Measurements from ENCODE around the gene CYP2S1. TPM values are rescaled to one million over a fixed set of nuclear protein-coding genes. Genes with fewer than 3 reads are reported as not detected.
A peak's percentile ranks its signal among the peaks of the same experiment; 100 is the strongest.

Gene CYP2S1
- total and polyA plus RNA-seq, 2 experiments from 2014 or later, result not detected

- Histone ChIP-seq H3K9ac (peak overlapping the region; percentile 36), H3F3A (ENCODE audit: insufficient read depth) (peaks cover 24% of the 10 kb centered on the region; the same call in 1 of the 2 replicates), H3K4me2 (ENCODE audit: unreplicated experiment) (peak overlapping the region; percentile 69), H3K36me3 (ENCODE audit: low read depth) (no peaks in the 10 kb centered on the region), H3K79me2 (ENCODE audit: insufficient read depth) (no peaks in the 10 kb centered on the region), H3K9me3 (ENCODE audit: low read depth) (no peaks in the 10 kb centered on the region), H3K27ac (0 out of 2 replicates have a peak overlapping the region, but pooled peaks have one; percentile 1), H4K20me1 (ENCODE audit: insufficient read depth) (no peaks in the 10 kb centered on the region), H2AFZ (peak overlapping the region; percentile 86), H3K27me3 (replicated peaks; ENCODE audit: insufficient read depth) (no peaks in the 10 kb centered on the region), H3K4me1 (ENCODE audit: insufficient read depth) (peaks cover 18% of the 10 kb centered on the region), H3K9me2 (ENCODE audit: insufficient read depth) (no peaks in the 10 kb centered on the region), H3K4me3 (no peak overlapping the region)
- in situ Hi-C loops (cut with MboI), result no loop called here
- WGBS, 2 experiments (ENCODE audit: low coverage in 1 of 2, low lambda C conversion rate in 2 of 2, missing lambda C conversion rate in 2 of 2), result 12 to 14% methylated on average over 25 to 26 of the region's 26 CpGs
- peak; percentile 60 for DNase-seq
- no peak for TF ChIP-seq EZH2 (IDR thresholded peaks at IDR 0.05; ENCODE audit: insufficient read depth, poor library complexity, severe bottlenecking)
- no peak for TF ChIP-seq EZH2phosphoT487 (IDR thresholded peaks at IDR 0.05; ENCODE audit: insufficient read depth, low read depth)
Observed at GRCh38 chr19:41206926-41207750, 14.1 kb downstream of the CYP2S1 start.

DNA sequence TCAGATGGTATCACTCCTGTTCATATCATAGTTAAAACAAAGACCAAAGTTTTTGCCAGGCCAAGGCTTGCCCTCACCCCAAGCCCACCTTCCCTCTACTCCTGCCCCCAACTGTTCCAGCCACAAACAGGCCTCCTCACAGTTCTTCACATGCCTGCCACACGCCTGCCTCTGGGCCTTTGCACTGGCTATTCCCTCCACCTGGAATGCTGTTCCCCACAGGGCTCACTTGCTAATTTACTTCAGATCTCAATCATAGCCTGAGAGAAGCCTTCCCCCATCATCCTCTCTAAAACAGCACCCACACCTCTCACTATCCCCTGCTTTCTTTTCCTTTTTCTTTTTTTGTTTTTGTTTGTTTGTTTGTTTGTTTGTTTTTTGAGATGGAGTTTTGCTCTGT lies 21.1 kb downstream of the CYP2S1 start:
- no peak overlapping the region for H3K9ac ChIP-seq
- H3K79me2 ChIP-seq (ENCODE audit: insufficient read depth), result no peaks in the 10 kb centered on the region
- no peaks in the 10 kb centered on the region for H3K9me3 ChIP-seq (ENCODE audit: low read depth)
- H3K9me2 ChIP-seq (ENCODE audit: insufficient read depth), result no peaks in the 10 kb centered on the region
- H3K36me3 ChIP-seq (ENCODE audit: low read depth), result no peaks in the 10 kb centered on the region
- TF ChIP-seq EZH2phosphoT487 (IDR thresholded peaks at IDR 0.05; ENCODE audit: insufficient read depth, low read depth) (no peak), EZH2 (IDR thresholded peaks at IDR 0.05; ENCODE audit: insufficient read depth, poor library complexity, severe bottlenecking) (no peak)
- H3K27me3 ChIP-seq (replicated peaks; ENCODE audit: insufficient read depth), result no peaks in the 10 kb centered on the region
- no peak overlapping the region for H3K4me3 ChIP-seq
- DNase-seq, result no peak
- H3K4me1 ChIP-seq (ENCODE audit: insufficient read depth), result peaks cover 4% of the 10 kb centered on the region; the same call in 1 of the 2 replicates
- no peak overlapping the region for H3K4me2 ChIP-seq (ENCODE audit: unreplicated experiment)
- in situ Hi-C loops (cut with MboI), result no loop called here
- peaks cover 6% of the 10 kb centered on the region; the same call in 1 of the 2 replicates for H3F3A ChIP-seq (ENCODE audit: insufficient read depth)
- 95 to 96% methylated on average over 1 of the region's 1 CpG for WGBS, 2 experiments (ENCODE audit: low coverage in 1 of 2, low lambda C conversion rate in 2 of 2, missing lambda C conversion rate in 2 of 2)
- no peak overlapping the region for H3K27ac ChIP-seq
- H4K20me1 ChIP-seq (ENCODE audit: insufficient read depth), result no peaks in the 10 kb centered on the region
- no peak overlapping the region for H2AFZ ChIP-seq

DNA sequence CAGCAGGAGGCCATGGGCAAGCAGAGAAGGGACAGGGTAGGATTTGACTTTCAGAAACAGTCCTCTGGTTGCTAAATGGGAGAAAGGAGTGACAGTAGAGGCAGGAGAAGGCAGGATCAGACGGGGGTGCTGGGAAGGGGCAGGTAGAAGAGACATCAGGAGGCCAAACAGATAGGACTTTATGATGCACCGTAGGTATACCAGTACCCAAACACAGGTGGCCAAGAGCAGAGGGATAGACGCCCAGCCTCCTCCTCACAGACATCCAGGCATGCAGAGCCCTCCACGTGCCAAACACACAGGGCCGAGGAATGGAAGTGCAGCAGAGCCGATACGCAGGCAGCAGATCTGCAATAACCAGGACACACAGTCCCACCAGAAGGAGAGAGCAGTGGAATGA lies 24.7 kb downstream of the CYP2S1 start:
- peak; percentile 26 for DNase-seq

DNA sequence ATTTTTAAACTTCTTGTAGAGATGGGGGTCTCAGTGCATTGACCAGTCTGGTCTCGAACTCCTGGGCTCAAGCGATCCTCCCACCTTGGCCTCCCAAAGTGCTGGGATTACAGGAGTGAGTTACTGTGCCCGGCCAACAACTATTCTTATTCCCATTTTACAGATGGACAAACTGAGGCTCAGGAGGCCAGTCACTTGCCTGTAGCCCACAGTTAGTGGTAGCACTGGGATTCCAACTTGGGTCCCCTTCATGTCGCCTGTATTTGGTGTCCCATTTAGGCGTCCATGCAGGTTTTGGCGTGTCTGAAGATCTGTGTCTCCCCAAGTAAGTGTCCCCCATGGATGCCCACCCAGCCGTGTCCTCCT lies 25.2 kb downstream of the CYP2S1 start:
- in situ Hi-C loops (cut with MboI), result no loop called here
- Histone ChIP-seq H3K36me3 (ENCODE audit: low read depth) (peaks cover 10% of the 10 kb centered on the region; the same call in 1 of the 2 replicates), H2AFZ (peak overlapping the region; percentile 40; the same call in 1 of the 2 replicates)

More for the DNA sequence above, 24.7 kb downstream of the CYP2S1 start:
- no peak overlapping the region for H2AFZ ChIP-seq
- no peak overlapping the region for H3K27ac ChIP-seq
- peaks cover 27% of the 10 kb centered on the region for H3F3A ChIP-seq (ENCODE audit: insufficient read depth)
- H4K20me1 ChIP-seq (ENCODE audit: insufficient read depth), result no peaks in the 10 kb centered on the region
- peaks cover 34% of the 10 kb centered on the region for H3K79me2 ChIP-seq (ENCODE audit: insufficient read depth)
- H3K4me1 ChIP-seq (ENCODE audit: insufficient read depth), result peaks cover 22% of the 10 kb centered on the region
- no peaks in the 10 kb centered on the region for H3K9me3 ChIP-seq (ENCODE audit: low read depth)
- no peaks in the 10 kb centered on the region for H3K9me2 ChIP-seq (ENCODE audit: insufficient read depth)
- H3K4me2 ChIP-seq (ENCODE audit: unreplicated experiment), result no peak overlapping the region
- no peak overlapping the region for H3K9ac ChIP-seq
- 55 to 57% methylated on average over 7 of the region's 7 CpGs for WGBS, 2 experiments (ENCODE audit: low coverage in 1 of 2, low lambda C conversion rate in 2 of 2, missing lambda C conversion rate in 2 of 2)
- in situ Hi-C loops (cut with MboI), result no loop called here
- H3K27me3 ChIP-seq (replicated peaks; ENCODE audit: insufficient read depth), result no peaks in the 10 kb centered on the region
- no peak for TF ChIP-seq EZH2phosphoT487 (IDR thresholded peaks at IDR 0.05; ENCODE audit: insufficient read depth, low read depth)
- no peak for TF ChIP-seq EZH2 (IDR thresholded peaks at IDR 0.05; ENCODE audit: insufficient read depth, poor library complexity, severe bottlenecking)
- H3K36me3 ChIP-seq (ENCODE audit: low read depth), result peaks cover 10% of the 10 kb centered on the region; the same call in 1 of the 2 replicates
- H3K4me3 ChIP-seq, result no peak overlapping the region

More for the DNA sequence above, 25.2 kb downstream of the CYP2S1 start:
- H3K27ac ChIP-seq, result peak overlapping the region; percentile 92
- no peaks in the 10 kb centered on the region for H4K20me1 ChIP-seq (ENCODE audit: insufficient read depth)
- H3K9ac ChIP-seq, result peak overlapping the region; percentile 97
- H3K9me2 ChIP-seq (ENCODE audit: insufficient read depth), result no peaks in the 10 kb centered on the region
- peaks cover 37% of the 10 kb centered on the region for H3K79me2 ChIP-seq (ENCODE audit: insufficient read depth)
- H3F3A ChIP-seq (ENCODE audit: insufficient read depth), result peaks cover 32% of the 10 kb centered on the region
- H3K4me2 ChIP-seq (ENCODE audit: unreplicated experiment), result peak overlapping the region; percentile 95
- H3K27me3 ChIP-seq (replicated peaks; ENCODE audit: insufficient read depth), result no peaks in the 10 kb centered on the region
- H3K4me3 ChIP-seq, result peak overlapping the region; percentile 95
- TF ChIP-seq EZH2phosphoT487 (IDR thresholded peaks at IDR 0.05; ENCODE audit: insufficient read depth, low read depth), result no peak
- no peak for TF ChIP-seq EZH2 (IDR thresholded peaks at IDR 0.05; ENCODE audit: insufficient read depth, poor library complexity, severe bottlenecking)
- DNase-seq, result no peak
- H3K9me3 ChIP-seq (ENCODE audit: low read depth), result no peaks in the 10 kb centered on the region
- WGBS, 2 experiments (ENCODE audit: low coverage in 1 of 2, low lambda C conversion rate in 2 of 2, missing lambda C conversion rate in 2 of 2), result 60 to 70% methylated on average over 7 of the region's 7 CpGs
- H3K4me1 ChIP-seq (ENCODE audit: insufficient read depth), result peaks cover 27% of the 10 kb centered on the region

Measured in GM23248 (cell line).